Spleen (tissue), 7 donors: ENCODE measurements around the gene PPP1CA.
A peak's percentile ranks its signal among the peaks of the same experiment; 100 is the strongest.

Experiments
- POLR2A ChIP-seq, 3 donors: fragments of 450-650 bp; IDR thresholded peaks; one replicate each; pipeline ENCODE4 v1.5.1; 2017; ENCODE audit warnings: antibody characterized with exemption in 3 of 3, mild to moderate bottlenecking in 1 of 3
- POLR2AphosphoS5 ChIP-seq, 3 donors: sonication (generic); formaldehyde crosslinking; IDR thresholded peaks; one replicate each; pipeline ENCODE4 v1.5.1; 2017; ENCODE audit warnings: antibody characterized with exemption in 3 of 3
- TF ChIP-seq, protein P1 (sequence below), 11 experiments: fragments of 200-600 bp in 7 of 11; fragments of 450-650 bp in 4 of 11; sonication (generic) in 4 of 11; IDR thresholded peaks in 8 of 11; conservative IDR thresholded peaks in 3 of 11; 1 replicate in 7 of 11; 2 replicates in 4 of 11; pipeline versions ENCODE4 v1.4.0 to v1.8.0; 2016 to 2021; ENCODE audit warnings: antibody characterized with exemption in 11 of 11, inconsistent platforms in 4 of 11, mild to moderate bottlenecking in 1 of 11
- donor health status: DM: no; HTN: no; CAD: no; lungs with moderate emphysema.
- donor health status: DM: no; HTN: no; CAD: no.
- donor health status: DM: no; HTN: no; CAD: no.

DNA sequence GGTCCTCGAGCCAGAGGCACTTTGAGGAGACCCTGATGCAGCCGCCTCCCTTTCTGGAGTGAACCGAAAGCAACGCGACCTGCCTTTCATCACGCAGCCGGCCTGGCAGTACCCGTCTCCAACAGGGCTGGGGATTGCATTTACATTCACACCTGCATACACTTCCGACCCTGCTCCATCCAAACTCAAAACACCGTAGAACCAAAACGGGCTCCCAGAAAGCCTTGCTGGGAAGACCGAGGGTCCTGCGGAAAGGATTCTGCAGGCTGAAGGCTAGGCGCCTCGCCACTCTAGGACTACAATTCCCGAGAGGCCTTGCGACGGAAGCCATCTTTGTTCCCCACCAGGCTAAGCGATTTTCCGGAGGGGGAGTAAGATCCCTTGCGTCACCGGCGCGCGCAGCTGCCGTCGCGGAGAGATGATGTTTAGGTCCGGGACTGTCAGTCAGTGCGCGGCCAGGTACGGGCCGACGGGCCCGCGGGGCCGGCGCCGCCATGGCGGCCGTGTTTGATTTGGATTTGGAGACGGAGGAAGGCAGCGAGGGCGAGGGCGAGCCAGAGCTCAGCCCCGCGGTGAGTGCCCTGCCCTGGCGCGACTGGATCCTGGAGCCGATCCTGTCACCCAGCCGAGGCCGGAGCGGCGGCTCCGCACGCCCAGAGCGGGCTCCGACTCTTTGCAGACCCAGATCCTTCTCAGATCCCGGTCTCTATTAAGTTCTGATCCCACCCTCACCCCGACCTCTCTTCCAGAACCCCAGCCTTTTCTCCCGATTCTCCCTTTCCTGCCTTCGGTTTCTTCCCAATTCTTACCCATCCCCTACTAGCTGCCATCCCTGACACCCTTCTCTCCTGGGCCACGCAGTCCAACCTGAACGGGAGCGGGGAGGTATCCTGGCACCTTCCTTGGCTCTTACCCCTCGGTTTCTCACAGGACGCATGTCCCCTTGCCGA, 26.7 kb upstream of the PPP1CA start, which contains the start of gene RPS6KB2:
- TF ChIP-seq, protein P1, sequence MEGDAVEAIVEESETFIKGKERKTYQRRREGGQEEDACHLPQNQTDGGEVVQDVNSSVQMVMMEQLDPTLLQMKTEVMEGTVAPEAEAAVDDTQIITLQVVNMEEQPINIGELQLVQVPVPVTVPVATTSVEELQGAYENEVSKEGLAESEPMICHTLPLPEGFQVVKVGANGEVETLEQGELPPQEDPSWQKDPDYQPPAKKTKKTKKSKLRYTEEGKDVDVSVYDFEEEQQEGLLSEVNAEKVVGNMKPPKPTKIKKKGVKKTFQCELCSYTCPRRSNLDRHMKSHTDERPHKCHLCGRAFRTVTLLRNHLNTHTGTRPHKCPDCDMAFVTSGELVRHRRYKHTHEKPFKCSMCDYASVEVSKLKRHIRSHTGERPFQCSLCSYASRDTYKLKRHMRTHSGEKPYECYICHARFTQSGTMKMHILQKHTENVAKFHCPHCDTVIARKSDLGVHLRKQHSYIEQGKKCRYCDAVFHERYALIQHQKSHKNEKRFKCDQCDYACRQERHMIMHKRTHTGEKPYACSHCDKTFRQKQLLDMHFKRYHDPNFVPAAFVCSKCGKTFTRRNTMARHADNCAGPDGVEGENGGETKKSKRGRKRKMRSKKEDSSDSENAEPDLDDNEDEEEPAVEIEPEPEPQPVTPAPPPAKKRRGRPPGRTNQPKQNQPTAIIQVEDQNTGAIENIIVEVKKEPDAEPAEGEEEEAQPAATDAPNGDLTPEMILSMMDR (IDR thresholded peaks at IDR 0.05 in 8 of 11, conservative IDR thresholded peaks at IDR 0.05 in 3 of 11), result peak in 4 of 11 experiments; percentile 17 to 33 (median 30)
- TF ChIP-seq POLR2A (IDR thresholded peaks at IDR 0.05), result peak; percentile 85 to 95 (median 85)
- TF ChIP-seq POLR2AphosphoS5 (IDR thresholded peaks at IDR 0.05), result peak; percentile 97 to 99 (median 98)
